Measurements from ENCODE around the gene B3GALNT1. TPM values are rescaled to one million over a fixed set of nuclear protein-coding genes. Genes with fewer than 3 reads are reported as not detected.
"Not testable (repeated sequence)": the region's sequence is repeated elsewhere in the genome, so short reads cannot be mapped to it uniquely, and the experiment has no call there.

B3GALNT1 gene
- total RNA-seq, 4 donors from 2014 or later: 1.6 to 6.1 (median 3.9) TPM

DNA sequence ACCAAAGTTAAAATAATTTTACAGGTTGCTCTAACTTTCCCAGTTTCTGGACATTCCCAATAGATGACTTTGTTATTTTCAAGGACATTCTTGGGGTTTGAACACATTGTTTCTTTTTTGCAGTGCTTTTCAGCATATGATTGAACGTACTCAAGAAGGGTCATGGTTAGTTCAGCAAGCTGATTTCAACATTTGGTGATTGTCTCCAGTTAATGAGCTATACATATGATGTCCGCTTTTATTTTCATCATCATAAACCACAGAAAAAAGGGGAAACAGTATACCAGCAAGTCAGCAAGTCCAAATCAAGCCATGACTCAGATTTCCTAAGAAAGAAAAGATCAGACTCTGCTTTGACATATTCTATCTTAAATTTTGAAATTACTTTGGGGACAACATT lies 69.4 kb downstream of the B3GALNT1 start:
- Histone ChIP-seq H3K4me3 (no peak overlapping the region), H3K4me1 (no peaks in the 10 kb centered on the region), H3K27me3 (no peaks in the 10 kb centered on the region), H3K36me3 (no peaks in the 10 kb centered on the region), H3K27ac (no peak overlapping the region), H3K9me3 (no peaks in the 10 kb centered on the region)
- WGBS, 2 donors (ENCODE audit: low coverage in 1 of 2): 45 to 77% methylated on average over 1 to 2 of the region's 2 CpGs
- TF ChIP-seq POLR2AphosphoS5 (IDR thresholded peaks at IDR 0.05) (no peak), CTCF (IDR thresholded peaks at IDR 0.05) (no peak), EP300 (IDR thresholded peaks at IDR 0.05) (no peak), POLR2A (IDR thresholded peaks at IDR 0.05) (no peak)
- ATAC-seq: no peak

DNA sequence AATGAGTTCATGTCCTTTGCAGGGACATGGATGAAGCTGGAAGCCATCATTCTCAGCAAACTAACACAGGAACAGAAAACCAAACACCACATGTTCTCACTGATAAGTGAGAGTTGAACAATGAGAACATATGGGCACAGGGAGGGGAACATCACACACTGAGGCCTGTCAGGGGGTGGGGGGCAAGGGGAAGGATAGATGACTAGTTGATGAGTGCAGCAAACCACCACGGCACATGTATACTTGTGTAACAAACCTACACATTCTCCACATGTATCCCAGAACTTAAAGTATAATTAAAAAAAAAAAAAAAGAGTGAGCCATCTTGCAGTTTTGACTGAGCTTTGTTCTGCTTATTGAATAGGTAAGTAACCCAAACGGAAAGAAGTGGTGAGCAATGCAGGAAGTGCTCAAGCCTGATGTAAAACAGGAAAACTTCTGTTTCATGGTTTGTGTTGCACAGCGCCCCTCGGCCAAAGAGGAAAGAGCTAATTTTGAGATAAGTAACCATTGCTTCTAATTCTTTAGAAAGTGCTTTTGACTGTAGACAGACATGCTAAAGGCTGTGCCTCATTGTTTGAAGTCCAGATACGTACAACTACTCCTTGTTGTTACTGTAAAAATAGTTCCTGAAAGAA lies 70.1 kb downstream of the B3GALNT1 start:
- ATAC-seq, H3K4me3 ChIP-seq, H3K36me3 ChIP-seq, H3K27ac ChIP-seq, H3K9me3 ChIP-seq, H3K4me1 ChIP-seq, H3K27me3 ChIP-seq: not testable (repeated sequence)
- 40 to 56% methylated on average over 4 to 5 of the region's 5 CpGs for WGBS, 2 donors (ENCODE audit: low coverage in 1 of 2)

Other genes starting within 250 kb of the B3GALNT1 start
- gene NMD3, start 116.0 kb upstream of the B3GALNT1 start, total RNA-seq: 10 to 100 TPM; 26.1 to 72.8 (median 51.8) TPM

All from gastroesophageal sphincter (tissue), 4 donors.